A172 (cell line): ENCODE data around the gene GLRA2. TPM values are rescaled to one million over a fixed set of nuclear protein-coding genes. Genes with fewer than 3 reads are reported as not detected.
A peak's percentile ranks its signal among the peaks of the same experiment; 100 is the strongest.

Experiments
- DNase-seq: peaks from one replicate; pipeline ENCODE4 v3.0.0-alpha.2; 2015; ENCODE audit warnings: low spot score
- total RNA-seq: library from RNA; depleted of rRNA; stranded (reverse); fragments of >200 nt; shearing (Covaris generic); gene quantifications from 2 replicates; pipeline ENCODE4 v1.2.3, GENCODE V29; 2014; rRNA removed

The GLRA2 gene
- total RNA-seq: not detected in 2 replicates

DNA sequence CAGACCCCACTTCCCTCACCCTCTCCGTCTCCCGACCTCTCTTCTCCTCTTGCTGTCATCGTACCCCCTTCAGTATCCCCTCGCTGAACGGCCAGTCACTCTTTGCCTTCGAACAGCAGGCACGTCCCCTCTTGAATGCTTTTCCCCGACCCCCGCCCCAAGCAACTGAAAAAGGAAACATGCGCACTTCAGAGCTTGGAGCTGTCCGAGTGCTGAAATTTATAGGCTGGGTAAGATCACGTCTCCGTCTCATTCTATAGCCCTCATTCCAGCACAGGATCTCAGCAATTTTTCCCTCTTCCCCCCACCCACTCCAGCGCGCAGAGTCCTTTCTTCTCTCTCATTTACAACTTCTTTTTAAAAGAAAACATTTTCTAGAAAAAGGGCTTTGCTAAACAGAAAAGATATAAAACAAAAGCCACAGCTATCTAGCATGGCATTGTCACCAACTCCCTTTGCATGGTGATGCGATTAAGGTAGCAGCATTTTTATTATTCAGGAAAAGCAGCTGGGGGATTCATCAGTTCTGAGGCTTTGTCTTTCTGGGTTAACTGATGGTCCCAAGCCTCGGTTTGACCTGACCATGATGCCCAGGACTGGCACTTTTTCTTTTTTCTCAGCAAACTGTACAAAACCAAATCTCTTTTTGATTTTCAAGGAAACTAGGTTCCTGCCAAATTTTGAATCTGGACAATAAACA lies at the start of gene GLRA2:
Gene GLRA2 (plus strand): TSS at position 247 of the 700 bp plus-strand sequence. CDS start 522 bp downstream, outside the sequence.
- DNase-seq: peak; percentile 17

DNA sequence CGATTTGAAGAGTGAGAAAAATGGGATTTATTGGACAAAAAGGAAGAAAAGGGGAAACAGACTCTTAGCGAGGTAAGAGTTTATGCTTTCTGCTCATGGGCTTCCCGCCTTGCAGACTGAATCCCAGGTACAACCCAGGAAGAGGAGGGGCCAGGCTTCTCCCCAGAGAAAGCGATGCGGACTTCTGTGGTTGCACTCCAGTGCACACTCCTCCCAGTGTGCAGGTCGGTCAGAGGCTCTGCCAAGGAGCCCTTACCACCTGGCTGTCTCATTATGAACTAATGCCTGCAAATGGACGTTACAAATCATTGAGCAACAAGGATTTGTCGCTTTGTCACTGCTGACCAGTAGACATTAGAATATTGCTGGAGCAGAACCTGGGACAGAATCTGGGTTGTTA lies 39.9 kb upstream of the GLRA2 start:
- DNase-seq: no peak

GRCh38 chrX:14491689-14492088 lies 37.6 kb upstream of the GLRA2 start:
- no peak for DNase-seq

GRCh38 chrX:14496674-14497073 lies 32.7 kb upstream of the GLRA2 start:
- DNase-seq: no peak

- DNase-seq: peak; percentile 18
Observed at GRCh38 chrX:14497184-14497666, 32.1 kb upstream of the GLRA2 start.

GRCh38 chrX:14501327-14501726 lies 28.0 kb upstream of the GLRA2 start:
- no peak for DNase-seq

DNA sequence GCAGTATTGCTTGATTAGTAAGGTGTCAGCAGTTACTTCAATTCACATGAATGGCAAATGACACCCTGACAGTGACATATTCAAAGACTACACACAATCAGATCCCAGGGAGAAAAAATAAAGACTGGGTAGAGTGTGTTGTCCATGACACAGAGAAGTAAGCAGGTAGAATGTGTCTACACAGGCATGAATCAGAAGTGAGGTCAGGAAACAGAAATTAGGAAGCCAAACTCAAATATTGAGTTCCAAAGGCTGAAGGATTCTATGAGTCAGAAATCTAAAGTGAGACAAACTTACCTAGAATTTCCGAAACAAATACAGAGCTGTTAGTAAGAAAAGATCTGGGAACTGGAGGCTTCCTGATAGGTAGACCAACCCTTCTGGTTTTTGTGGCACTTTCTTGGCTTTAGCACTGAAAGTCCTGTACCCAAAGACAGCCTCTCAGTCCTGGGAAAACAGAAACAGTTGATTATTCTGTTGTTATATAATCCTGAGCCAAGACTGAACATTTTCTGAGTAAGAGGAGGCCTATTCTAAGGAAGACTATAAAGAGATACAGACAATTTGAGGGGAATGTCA lies 24.3 kb upstream of the GLRA2 start:
- DNase-seq: no peak

- DNase-seq: no peak
Observed at GRCh38 chrX:14505648-14506047, 23.7 kb upstream of the GLRA2 start.

GRCh38 chrX:14506866-14507265 lies 22.5 kb upstream of the GLRA2 start:
- no peak for DNase-seq

- peak; percentile 11 for DNase-seq
Observed at GRCh38 chrX:14508025-14508690, 21.2 kb upstream of the GLRA2 start.

DNA sequence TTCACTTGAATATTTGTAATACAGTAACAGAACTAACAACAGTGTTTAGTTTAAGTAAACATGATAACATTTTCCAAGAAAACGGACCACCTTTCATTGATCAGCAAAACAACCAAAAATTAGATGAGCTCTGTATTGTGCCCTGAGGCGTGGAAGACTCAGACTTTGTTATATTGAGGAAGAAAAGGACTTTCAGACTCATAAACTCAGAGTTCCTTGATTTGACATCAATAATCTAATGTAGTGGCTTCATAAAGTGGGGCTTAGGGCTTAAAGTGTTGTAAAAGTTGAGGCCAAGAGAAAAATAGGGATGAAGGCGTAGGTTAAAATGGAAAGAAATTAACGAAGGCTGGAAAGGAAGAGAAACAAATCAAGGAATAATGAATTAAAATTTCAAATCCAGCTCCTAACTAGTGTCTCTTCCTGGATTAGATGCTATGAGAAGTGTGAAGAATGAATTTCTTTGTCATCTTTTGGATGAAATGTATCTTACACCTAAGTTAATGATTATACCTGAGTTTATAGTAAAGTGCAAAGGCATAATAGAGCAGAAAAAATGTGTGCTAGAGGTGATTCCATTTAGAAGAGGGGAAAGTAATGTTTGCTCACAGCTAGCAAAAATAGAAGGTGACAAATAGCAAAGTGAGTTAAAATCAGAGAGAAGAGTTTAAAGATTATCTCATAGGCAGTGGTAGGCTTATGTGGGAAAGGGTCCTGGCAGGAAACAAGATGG lies 19.8 kb upstream of the GLRA2 start:
- DNase-seq: no peak

DNA sequence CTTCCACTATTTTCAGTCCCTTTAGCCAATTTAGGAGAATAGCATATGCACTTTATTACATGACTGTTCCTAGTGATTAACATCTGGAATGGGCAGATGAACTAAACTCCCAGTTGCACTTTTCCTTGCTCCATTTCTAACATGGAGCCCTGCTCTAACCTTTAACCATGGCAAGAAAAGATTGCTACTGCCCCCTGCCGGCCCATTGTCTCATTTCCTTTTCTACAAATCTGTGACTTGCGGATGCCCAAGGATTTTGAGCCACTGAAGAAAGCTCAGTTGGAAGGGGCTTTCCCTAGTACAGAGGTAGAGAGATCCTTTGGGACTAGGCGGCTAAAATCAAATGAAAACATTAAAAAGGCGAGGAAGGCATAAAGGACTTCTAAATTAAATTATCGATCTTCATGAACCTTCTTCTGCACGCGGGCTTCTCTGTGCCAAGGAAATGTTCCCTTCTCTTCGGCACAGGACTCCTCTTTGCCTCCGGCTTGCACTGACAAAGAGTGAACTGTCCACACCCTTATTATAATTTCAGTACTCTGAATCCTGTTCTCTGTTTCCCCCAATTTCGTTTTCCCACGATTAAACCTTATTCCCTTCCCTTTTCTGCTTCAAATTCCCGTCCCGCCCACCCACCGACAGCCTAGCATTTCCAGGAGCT lies 577 bp upstream of the GLRA2 start:
- DNase-seq: peak; percentile 60

DNA sequence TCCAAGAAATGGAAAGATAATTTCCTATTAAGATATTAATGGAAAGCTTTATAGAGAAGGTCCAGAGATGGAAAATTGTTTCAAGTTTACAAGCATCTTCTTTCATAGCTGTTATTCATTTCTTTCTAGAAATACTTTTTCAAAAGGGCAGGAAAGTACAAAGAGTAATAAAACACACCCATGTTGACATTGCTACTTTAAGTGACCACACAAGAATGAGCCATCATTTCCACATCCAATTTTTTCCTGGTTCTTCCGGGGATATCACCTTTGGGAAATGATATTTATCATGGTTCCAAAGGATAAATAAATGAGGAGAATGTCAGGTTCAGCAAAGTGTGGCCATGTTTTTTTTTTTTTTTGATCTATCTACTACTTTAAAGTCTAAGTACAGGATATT lies 4.5 kb downstream of the GLRA2 start:
- no peak for DNase-seq

- no peak for DNase-seq
Observed at GRCh38 chrX:14546190-14546589, 16.9 kb downstream of the GLRA2 start.

GRCh38 chrX:14554131-14554715 lies 24.9 kb downstream of the GLRA2 start:
- DNase-seq: no peak

GRCh38 chrX:14564058-14564457 lies 34.7 kb downstream of the GLRA2 start:
- DNase-seq: no peak

DNA sequence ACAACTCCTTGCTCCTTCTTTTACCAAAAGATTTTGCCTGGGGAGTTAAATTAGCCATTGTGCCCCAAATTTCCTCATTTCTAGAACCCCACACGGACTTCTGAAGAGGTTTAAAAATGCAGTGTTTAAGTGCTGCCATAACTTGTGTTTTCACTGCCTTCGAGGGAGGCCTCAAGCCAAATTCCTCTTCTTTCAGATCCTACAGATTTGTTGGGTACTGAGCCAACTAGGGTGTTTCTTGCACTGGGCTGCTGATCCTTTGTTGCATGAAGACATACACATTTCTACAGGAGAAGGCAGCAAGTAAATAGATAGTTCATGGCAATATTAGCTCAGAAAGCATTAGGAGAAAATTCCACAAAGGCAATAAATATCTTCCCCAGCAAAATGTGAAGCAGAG lies 43.8 kb downstream of the GLRA2 start:
- DNase-seq: no peak

DNA sequence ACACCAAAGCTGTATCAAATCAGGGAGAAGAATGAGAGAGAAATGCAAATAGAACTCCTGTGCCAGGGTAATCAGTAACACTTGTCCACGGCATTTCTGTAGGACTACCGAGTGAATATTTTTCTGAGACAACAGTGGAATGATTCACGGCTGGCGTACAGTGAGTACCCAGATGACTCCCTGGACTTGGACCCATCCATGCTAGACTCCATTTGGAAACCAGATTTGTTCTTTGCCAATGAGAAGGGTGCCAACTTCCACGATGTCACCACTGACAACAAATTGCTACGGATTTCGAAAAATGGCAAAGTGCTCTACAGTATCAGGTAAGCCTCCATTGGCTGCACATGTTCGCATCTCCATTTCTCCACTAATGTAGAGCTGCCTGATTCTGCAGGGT lies 51.7 kb downstream of the GLRA2 start:
- DNase-seq: no peak

DNA sequence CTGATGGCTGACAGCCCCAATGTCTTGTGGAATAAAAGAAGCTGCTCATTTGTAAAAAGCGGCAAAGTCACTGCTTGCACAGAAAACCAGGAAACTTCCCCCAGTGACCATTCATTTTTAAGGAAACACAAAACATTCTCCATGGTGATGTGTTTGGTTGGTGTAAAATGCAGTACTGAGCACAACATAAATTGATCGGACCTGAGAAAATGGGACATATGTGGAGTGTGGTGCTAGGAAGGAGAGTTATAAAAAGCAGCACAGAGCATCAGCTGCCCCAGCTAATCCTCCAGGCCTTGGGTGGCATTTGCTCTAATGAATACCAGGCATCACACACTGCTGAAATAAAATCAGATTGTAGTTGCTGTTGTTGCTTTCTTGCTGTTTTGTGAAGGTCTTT lies 55.2 kb downstream of the GLRA2 start:
- no peak for DNase-seq

GRCh38 chrX:14590216-14590615 lies 60.9 kb downstream of the GLRA2 start:
- DNase-seq: no peak

- DNase-seq: no peak
Observed at GRCh38 chrX:14590693-14591424, 61.5 kb downstream of the GLRA2 start.
